ENCODE measurements around the gene CCDC169. TPM values are rescaled to one million over a fixed set of nuclear protein-coding genes. Genes with fewer than 3 reads are reported as not detected.

The CCDC169 gene
- total and polyA plus RNA-seq, 3 donors from 2014 or later, result 37.0 to 174 (median 74.1) TPM

GRCh38 chr13:36210738-36211137, 86.9 kb downstream of the CCDC169 start:
- no peak for TF ChIP-seq CTCF (IDR thresholded peaks at IDR 0.05)
- TF ChIP-seq POLR2A (IDR thresholded peaks at IDR 0.05), result no peak
- H3K4me1 ChIP-seq, result no peaks in the 10 kb centered on the region
- intact Hi-C loops (cut with DNase I; ENCODE audit: low total_unique reads), result no loop called here
- WGBS, 2 donors, result 92% methylated on average over 4 of the region's 4 CpGs
- H3K27ac ChIP-seq, result no peak overlapping the region
- no peak for DNase-seq
- no peak overlapping the region for H3K4me3 ChIP-seq
- no peaks in the 10 kb centered on the region for H3K36me3 ChIP-seq (ENCODE audit: low read depth, missing control alignments)
- H3K9me3 ChIP-seq, result no peaks in the 10 kb centered on the region
- H3K27me3 ChIP-seq, result no peaks in the 10 kb centered on the region

DNA sequence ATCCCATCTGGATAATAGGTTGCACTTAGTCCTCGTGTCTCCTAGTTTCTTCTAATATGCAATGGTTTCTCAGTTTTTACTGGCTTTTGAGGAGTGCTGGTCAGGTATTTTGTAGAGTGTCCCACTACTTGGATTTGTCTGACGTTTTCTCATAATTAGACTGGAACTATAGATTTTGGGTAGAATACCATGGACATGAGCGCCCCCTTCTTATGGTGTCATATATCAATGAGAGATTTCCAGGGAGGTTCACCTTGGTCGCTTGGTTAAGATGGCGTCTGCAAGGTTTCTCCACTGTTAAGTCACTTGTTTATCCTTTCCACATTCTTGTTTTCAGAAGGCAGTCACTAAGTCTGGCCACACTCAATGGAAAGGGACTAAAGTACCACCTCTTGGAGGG, 89.9 kb downstream of the CCDC169 start:
- H3K9me3 ChIP-seq, result no peaks in the 10 kb centered on the region
- H3K27me3 ChIP-seq, result no peaks in the 10 kb centered on the region
- H3K4me1 ChIP-seq, result no peaks in the 10 kb centered on the region
- no peak overlapping the region for H3K4me3 ChIP-seq
- no peak for DNase-seq
- TF ChIP-seq POLR2A (IDR thresholded peaks at IDR 0.05) (no peak), CTCF (IDR thresholded peaks at IDR 0.05) (no peak)
- H3K36me3 ChIP-seq (ENCODE audit: low read depth, missing control alignments), result no peaks in the 10 kb centered on the region
- intact Hi-C loops (cut with DNase I; ENCODE audit: low total_unique reads), result no loop called here
- WGBS, 2 donors, result 81 to 86% methylated on average over 5 of the region's 5 CpGs
- no peak overlapping the region for H3K27ac ChIP-seq

- TF ChIP-seq POLR2A (IDR thresholded peaks at IDR 0.05) (no peak), CTCF (IDR thresholded peaks at IDR 0.05) (no peak)
- no peaks in the 10 kb centered on the region for H3K9me3 ChIP-seq
- no peak overlapping the region for H3K27ac ChIP-seq
- H3K36me3 ChIP-seq (ENCODE audit: low read depth, missing control alignments), result no peaks in the 10 kb centered on the region
- H3K27me3 ChIP-seq, result no peaks in the 10 kb centered on the region
- no peaks in the 10 kb centered on the region for H3K4me1 ChIP-seq
- H3K4me3 ChIP-seq, result no peak overlapping the region
- intact Hi-C loops (cut with DNase I; ENCODE audit: low total_unique reads), result no loop called here
- 90 to 95% methylated on average over 1 of the region's 1 CpG for WGBS, 2 donors
- no peak for DNase-seq
Measured at GRCh38 chr13:36193151-36193855, 104.3 kb downstream of the CCDC169 start.

GRCh38 chr13:36192166-36192565, 105.4 kb downstream of the CCDC169 start:
- Histone ChIP-seq H3K36me3 (ENCODE audit: low read depth, missing control alignments) (no peaks in the 10 kb centered on the region), H3K4me3 (no peak overlapping the region), H3K4me1 (no peaks in the 10 kb centered on the region), H3K27me3 (no peaks in the 10 kb centered on the region), H3K27ac (no peak overlapping the region), H3K9me3 (no peaks in the 10 kb centered on the region)
- TF ChIP-seq CTCF (IDR thresholded peaks at IDR 0.05) (no peak), POLR2A (IDR thresholded peaks at IDR 0.05) (no peak)
- intact Hi-C loops (cut with DNase I; ENCODE audit: low total_unique reads), result no loop called here
- WGBS, 2 donors, result 85 to 88% methylated on average over 6 of the region's 6 CpGs
- DNase-seq, result no peak

DNA sequence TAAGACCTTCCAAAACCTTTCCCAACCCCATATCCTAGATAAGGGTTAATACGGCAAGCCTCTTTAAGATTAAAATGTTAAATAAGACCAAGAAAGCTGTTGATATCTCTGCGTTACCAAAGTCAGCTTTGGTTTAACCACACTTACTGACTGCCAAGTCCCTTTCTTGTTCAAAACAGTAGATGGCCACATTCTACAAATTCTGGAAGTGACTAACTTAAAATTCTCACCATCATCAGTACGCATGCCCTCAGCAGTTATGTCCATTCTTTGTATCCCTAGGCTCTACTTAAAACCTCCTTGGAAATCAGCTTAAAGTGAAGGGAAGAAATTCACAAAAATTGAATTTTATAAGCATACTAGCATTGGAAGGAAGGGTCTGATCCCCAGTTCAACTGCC, 106.8 kb downstream of the CCDC169 start:
- WGBS, 2 donors, result 87 to 90% methylated on average over 3 of the region's 3 CpGs
- TF ChIP-seq POLR2A (IDR thresholded peaks at IDR 0.05) (no peak), CTCF (IDR thresholded peaks at IDR 0.05) (no peak)
- H3K4me1 ChIP-seq, result no peaks in the 10 kb centered on the region
- H3K9me3 ChIP-seq, result no peaks in the 10 kb centered on the region
- DNase-seq, result no peak
- H3K27me3 ChIP-seq, result no peaks in the 10 kb centered on the region
- no peak overlapping the region for H3K27ac ChIP-seq
- H3K4me3 ChIP-seq, result no peak overlapping the region
- intact Hi-C loops (cut with DNase I; ENCODE audit: low total_unique reads), result no loop called here
- no peaks in the 10 kb centered on the region for H3K36me3 ChIP-seq (ENCODE audit: low read depth, missing control alignments)

Measured in testis (tissue), 3 donors.